HG03457 (cell line): ENCODE data around the gene DUSP11.
"Not testable (repeated sequence)": the region's sequence is repeated elsewhere in the genome, so short reads cannot be mapped to it uniquely, and the experiment has no call there.

ENCODE experiments used
- ATAC-seq: cut with Tn5 transposase; IDR thresholded peaks from one replicate; pipeline ENCODE4 v1.9.1; 2021; ENCODE audit warnings: moderate number of reproducible peaks; ENCODE audit not compliant: unreplicated experiment

The DUSP11 gene

DNA sequence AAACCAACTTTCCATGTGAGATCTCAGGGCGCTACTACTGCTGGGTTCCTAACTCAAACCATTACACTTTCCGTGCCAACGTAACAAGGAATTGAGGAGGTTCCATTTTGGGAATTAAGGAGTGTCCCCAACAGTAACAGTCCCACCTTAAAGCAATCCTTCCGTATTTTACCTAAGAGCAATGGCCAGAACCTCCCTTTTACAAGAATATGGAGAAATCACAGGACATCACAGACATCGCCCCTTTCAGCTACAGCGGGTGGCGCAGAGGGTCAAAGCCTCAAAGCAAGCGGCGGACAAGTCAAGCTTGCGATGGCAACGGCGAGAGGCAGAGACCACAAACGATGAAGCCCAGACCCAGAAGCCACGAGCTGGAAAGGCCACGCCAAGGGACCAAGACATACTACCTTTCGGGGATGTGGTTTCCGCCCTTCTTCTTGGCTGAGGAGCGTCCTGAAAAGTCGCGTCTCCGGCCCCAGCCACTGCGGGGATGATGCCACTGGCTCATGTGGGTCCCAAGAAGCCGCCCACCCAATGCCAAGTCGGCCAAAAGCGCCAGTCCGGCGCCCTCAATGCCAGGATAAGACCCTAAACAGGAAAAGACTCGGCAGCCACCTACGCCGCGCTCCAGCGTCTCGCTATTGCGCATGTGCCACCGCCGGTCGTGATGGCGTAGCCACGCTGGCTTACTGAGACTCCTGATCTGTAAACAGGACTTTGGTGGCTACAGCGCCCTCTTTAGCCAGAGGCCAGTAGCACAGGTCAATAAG is at the start of gene DUSP11:
DUSP11 (minus strand) TSS at position 637 of the 770 bp plus-strand sequence; CDS start at position 508, 129 bp downstream.
- ATAC-seq, result peak; percentile 95

DNA sequence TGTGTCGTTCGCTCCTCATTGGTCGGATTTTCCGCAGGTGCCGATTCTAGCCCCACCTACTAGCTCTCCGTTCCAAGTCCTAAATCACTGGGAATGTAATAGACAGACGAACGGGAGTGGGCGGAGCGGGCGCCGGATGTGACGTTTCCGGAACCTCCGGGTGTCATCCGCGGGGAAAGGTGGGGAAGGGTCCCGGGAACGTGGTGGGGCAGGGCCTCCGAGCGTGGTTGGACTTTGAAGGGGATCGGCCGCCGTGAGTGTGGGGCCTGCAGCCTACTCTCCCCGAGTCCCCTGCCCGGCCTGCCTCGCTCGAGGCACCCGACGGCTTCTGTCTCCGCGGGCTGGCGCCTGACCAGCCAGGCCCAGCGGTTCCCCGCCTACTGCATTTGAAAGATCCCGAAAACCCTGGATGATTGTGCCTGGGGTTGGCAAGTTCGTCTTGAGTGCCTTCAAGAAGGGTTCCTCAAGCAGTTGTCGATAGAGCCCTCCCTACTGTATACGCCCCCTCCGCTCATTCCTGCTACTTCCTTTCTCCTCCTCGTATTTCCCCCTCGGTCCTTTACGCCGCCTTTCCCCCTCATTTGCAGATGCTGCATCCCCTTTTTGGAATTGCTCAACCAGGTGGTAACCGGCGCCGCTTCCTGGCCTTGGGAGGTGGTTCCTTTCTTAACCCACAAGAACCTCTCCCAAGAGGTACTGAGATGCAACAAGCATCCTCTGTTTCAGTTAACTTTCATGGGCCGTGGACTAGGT is 49.1 kb upstream of the DUSP11 start, which contains the start of gene STAMBP:
STAMBP (plus strand) TSS at position 144 of the 753 bp plus-strand sequence. CDS start 1,896 bp downstream, outside the sequence.
- peak; percentile 57 for ATAC-seq

DNA sequence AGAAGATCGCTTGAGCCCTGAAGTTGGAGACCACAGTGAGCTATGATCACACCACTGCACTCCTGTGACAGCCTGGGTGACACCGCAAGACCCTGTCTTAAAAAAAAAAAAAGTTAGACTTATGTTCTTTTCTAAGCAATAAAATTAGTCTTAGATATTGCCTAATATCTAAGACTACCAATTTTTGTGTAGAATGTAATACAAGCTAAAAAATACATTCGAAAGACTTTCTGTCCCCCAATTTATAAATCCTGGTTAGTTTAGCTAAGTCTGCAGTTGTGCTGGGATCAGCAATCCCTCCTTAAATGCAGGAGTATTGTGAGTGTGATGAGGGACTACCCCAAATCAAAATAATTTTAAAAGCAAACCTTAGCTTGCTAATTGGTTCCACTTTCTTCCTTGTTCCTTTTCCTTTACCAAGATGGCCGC is 48.5 kb upstream of the DUSP11 start:
- no peak for ATAC-seq

DNA sequence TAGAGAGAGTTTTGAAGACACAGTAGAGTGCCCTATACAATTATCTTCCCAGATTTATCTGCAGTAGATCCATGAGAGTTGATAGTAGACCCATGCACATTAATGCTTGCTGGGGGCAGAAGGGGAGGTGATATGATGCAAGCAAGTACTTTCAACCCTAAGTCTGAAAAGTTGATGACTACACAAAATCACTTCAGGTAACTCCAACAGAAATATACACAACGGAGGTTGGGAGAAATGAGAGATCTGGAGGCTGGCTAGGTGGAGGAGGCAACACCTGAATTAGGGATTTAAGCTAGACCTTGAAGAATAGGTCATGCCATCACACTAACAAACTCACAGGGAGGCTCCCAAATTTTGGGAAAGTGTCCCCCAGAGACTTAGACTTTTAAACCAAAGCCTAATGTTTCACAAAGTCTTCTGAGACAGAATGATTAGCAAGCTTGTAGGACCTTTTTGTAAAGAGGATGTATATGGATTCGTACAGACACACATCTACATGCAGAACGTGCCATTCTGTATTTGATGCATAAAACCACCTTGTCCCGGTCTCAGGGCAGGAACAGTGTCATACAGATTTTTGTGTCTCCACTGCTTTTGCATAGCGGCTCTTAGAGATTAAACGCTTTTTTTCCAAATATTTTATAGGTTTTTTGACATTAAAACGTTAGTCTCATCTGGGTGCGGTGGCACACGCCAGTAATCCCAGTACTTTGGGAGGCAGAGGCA is 47.9 kb upstream of the DUSP11 start:
- no peak for ATAC-seq

DNA sequence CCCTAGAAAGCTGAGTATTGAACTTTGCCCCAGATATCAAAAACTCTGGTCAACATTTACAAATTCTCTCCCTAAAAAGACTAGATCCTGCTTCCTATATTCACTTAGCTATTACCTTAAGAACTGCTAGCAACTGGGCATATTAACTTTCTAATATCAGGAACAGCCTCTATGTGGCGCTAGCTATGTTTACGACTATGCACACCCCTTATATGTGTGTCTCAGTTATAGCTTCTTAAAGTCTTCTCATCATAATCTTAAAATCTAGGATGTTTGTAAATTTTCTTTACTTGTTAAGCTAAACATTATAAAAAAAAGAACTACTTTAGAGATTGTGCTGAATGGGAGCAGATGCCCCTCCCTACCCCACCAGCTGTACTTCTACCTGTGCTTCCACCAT is 47.1 kb upstream of the DUSP11 start:
- no peak for ATAC-seq

DNA sequence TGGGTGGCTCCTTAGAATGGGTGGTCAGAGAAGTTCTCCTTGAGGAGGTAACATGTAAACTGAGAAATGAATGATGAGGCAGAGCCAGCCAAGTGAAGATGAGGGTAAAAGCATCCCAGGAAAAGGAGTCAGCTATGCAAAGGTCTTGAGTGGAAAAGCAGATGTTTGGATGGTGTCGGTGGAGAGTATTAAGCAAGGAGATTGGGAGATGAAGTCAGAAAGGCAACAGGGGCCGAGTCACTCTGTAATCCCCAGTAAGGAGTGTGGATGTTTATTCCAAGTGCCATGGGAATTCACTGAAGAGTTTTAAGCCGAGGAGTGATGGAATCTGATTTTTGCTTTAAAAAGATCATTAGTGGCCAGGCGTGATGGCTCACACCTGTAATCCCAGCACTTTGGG is 45.5 kb upstream of the DUSP11 start:
- no peak for ATAC-seq

DNA sequence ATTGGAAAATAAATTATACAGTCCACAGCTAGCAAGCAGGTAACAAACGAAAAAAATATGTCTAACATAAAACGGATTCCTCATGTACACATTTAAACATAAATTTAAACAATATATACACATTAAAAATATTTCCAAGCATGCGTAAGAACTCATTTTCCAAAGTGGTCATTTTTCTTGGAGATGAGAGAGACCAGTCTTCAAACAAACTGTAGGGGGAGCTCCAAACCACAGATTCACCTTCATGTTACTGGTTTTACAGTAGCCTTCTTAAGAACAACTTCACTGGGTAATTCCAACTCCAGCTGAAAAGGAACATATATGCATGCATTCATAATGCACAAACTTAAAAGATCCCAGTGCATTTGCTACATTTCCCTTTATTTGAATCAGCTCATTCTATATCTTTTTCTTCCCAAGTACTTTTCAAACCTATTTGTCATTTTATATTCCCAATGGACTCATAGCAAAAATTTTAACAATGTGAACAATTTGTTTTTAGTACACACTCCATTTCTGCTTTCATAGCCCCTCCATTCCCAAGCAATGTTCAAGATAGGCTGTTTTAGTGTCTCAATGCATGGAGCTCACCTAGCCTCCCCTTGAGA is 44.1 kb upstream of the DUSP11 start:
- ATAC-seq, result no peak

DNA sequence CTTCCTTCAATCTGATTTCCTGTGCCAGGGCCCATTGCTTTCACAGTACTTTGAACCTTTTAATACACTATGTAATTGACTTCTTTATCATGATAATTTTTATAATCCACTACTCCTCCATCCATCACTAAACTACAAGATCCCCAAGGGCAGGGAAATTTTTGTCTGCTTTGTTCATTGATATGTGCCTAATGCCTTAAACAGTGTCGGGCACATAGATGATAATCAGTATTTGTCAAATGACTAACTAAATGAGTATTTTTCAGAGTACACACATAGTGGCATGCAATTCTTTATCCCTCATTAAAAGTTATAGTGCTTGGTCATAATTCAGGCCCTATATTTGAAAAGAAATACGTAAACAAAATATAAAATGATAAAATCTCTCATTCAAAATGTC is 43.5 kb upstream of the DUSP11 start:
- ATAC-seq, result no peak

DNA sequence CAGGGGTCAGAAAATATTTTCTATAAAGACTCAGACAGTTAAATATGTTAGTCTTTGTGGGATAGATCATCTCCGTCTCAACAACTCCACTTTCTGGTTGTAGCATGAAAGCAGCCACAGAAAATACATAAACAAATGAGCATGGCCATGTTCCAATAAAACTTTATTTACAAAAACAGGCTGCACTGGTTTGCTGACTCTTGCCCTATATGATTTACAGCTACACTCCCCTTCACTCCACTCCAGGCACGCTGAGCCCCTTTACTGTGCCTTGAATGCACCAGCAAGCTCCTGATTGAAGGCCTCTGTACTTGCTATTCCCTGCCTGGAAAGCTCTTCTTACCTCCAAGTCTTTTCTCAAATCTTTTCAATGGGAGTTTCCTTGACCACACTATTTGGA is 43.1 kb upstream of the DUSP11 start:
- no peak for ATAC-seq

DNA sequence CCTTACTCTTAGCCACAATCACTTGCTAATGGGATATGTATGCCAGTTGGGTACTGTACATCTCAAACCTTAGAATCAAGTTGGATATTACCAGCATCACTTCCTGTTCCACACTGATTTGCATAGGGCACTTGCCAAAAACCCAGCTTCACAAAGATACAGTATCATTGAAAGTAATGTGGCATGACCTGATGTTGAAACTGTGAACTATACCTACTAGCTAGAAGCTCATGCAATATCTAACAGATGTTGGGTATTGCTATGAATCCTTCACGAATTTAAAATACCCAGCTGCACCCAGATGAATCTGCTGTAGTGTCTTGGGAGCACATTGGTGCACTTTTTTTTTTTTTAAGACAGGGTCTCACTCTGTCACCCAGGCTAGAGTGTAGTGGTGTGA is 42.4 kb upstream of the DUSP11 start:
- ATAC-seq, result peak; percentile 64

DNA sequence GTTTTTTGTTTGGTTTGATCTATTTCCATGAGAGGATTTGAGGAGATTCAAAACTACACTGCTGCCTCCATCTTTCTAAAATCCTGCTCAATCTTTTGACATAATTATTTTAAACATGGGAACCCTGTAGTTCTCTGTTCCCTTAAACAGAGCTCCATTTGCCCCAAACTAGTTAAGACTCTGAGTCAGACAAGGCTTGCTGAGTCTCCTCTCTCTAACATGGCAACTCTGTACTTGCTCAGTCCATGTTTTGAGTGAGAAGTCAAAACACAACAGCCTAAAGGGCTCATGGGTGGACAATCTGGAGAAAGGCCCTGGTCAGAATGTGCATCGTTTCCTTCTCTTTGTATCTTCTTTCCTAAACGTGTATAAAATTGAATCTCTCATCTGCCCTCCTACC is 41.8 kb upstream of the DUSP11 start:
- no peak for ATAC-seq

DNA sequence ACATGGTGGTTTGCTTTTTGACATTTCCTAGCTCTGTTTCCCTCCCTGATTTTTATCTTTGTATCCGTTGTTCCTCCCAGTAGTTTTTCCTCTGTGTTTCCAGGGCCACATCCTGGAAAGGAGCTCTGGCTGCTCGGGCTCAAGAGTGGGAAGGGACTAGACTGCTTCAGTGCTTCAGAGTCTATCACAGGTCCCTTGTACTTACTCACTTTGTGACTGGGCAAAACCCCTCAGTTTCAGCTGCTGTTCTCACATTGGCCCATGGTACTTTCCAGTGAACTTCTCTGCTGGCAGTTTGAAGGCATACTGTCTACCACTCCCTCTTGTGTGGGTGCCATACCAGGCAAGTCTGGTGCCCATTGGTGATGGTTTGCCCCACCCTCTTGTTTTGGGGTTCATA is 41.3 kb upstream of the DUSP11 start:
- peak; percentile 45 for ATAC-seq

DNA sequence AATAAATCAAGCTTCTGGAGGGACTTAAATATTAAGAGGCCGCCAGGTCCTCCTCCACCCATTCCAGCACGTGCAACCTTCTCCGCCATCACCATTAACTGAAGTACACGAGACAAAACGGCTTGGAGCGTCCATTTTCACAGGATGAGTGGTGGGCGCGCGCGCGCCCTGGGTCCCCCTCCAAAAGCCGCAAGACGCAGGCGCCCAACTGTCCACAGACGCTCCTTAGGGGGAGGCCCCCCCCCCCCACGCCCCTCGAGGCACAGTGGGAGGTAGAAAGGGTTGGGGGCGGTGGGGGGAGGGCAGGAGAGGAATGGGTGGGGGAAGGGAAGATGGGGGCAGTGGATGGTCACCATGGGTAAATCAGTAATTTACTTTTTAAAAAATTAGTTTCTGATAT is 38.4 kb upstream of the DUSP11 start:
- no peak for ATAC-seq

DNA sequence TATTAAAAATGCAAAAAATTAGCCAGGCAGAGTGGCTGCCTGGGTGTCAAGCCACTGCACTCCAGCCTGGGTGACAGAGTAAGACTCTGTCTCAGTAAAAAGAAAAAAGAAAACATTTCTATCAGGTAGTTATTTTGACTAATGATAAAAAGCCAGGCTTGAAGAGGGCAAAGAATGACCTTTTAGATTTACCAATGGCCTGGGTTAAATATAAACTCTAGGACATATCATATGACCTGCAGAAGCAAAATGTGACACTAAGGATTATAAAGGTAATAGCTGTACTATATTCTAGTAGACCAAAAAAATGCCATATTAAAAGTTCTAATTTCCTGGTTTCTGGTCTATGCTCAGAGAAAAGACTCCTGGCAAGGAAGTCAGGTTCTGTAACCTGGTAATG is 32.7 kb upstream of the DUSP11 start:
- ATAC-seq, result no peak

DNA sequence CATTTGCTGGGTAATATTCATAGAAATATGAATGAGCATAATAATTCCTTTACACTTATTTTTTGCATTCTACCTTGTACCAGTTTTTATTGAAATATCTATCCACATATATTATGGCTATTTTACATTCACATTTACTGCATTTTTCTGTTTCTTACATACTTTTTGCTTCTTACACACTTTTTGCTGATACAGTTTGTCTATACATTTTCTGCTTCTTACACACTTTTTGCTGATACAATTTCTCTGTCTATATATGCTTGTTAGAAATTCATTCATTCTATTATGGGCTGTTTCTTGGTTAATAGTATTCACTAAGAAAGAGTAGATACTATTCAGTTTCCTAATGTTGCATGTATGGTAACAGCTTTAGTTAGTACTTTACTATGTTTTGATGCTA is 32.0 kb upstream of the DUSP11 start:
- no peak for ATAC-seq

DNA sequence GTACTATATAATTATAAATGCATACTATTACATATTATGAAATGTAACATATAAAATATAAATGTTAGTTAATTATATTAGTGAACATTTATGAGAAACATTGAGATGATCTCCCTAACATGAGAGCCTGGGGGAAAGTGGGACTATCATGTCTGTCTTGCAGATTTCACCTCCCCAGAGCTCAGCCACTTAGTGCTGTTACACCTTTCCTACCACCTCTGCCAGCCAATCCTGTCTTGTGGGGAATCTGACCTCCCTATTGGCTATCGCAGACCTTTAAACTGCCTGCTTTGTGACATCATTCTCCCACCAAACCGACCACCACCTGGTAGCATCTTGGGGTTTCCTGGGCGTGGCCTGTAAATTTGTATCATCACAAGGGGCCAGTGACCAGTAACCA is 4.0 kb upstream of the DUSP11 start, which contains the start of gene C2orf78:
C2orf78 (plus strand) TSS at position 301 of the 400 bp plus-strand sequence. CDS start 127 bp downstream, outside the sequence.
- ATAC-seq, result not testable (repeated sequence)

DNA sequence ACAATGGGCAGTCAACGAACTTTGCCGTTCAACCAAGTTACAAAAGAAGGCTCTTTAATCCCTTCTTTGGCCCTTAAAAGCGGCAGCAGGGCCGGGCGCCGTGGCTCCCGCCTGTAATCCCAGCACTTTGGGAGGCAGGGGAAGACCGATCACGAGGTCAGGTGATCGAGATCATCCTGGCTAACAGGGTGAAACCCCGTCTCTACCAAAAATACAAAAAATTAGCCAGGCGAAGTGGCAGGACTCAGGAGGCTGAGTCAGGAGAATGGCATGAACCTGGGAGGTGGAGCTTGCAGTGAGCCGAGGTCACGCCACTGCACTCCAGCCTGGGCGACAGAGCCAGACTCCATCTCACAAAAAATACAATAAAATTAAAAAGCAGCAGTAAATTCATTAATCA is 3.5 kb upstream of the DUSP11 start:
- ATAC-seq, result not testable (repeated sequence)

DNA sequence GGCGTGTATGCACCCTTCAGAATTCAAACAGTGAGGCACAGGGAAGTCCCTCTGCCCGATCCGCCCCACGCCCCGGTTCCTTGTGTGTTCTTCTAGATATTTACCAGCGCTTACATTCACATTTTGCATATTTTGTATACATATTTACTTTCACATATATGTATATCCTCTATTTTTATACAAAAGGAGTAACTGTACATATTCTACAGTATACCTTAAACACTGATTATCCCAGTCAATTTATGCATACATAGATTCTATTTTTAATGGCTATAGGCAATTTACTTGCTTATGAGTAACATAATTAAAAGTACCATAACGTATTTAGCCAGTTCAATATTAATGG is 307 bp upstream of the DUSP11 start:
- no peak for ATAC-seq

DNA sequence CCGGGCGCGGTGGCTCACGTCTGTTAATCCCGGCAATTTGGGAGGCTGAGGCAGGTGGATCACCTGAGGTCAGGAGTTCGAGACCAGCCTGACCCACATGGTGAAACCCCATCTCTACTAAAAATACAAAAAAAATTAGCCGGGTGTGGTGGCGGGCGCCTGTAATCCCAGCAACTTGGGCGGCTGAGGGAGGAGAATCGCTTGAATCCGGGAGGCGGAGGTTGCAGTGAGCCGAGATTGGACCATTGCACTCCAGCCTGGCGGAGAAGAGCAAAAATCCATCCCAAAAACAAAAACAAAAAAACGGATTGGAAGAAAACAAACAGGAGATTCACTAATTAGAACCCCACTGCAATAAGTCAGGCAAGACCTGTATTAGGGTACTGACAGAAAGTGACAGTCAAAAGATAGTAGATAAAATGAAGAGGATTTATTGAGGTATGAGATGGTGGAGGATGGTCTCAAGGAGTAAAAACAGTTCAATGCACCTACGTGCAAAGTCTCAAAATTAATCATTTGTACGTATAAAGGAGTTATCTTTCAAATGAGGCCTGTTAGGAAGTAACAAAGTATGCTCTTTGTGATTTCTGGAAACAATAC is 936 bp downstream of the DUSP11 start:
- ATAC-seq, result not testable (repeated sequence)

DNA sequence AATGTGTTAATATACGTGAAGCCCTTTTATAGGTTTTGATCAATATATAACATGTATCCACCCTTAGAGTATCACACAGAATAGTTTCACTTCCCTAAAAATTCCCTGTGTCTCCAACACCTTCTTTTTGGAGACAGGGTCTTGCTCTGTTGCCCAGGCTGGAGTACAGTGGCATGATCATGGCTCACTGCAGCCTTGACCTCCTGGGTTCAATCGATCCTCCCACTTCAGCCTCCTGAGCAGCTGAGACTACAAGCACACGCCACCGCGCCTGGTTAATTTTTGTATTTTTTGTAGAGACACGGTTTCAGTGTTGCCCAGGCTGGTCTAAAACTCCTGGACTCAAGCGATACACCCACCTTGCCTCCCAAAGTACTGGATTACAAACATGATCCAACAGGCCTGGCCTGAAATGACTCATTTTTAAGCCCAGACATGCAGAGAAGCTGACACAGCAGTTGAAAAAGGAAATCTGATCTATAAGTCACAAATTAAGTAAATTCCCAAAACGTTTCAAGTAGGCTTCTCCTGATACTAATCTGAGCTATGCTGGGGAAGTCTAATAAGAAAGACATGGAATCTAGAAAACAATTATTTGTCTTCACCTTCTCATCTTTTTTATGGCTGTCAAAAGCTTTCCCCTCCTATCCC is 2.9 kb downstream of the DUSP11 start:
- ATAC-seq, result no peak
